GM19238 (cell line): ENCODE data around the gene MTMR12.
A peak's percentile ranks its signal among the peaks of the same experiment; 100 is the strongest.
"Not testable (repeated sequence)": the region's sequence is repeated elsewhere in the genome, so short reads cannot be mapped to it uniquely, and the experiment has no call there.

Experiments used
- DNase-seq: peaks from one replicate; pipeline ENCODE4 v3.0.0; 2011; ENCODE audit warnings: low spot score; ENCODE audit not compliant: insufficient read length

Gene MTMR12

DNA sequence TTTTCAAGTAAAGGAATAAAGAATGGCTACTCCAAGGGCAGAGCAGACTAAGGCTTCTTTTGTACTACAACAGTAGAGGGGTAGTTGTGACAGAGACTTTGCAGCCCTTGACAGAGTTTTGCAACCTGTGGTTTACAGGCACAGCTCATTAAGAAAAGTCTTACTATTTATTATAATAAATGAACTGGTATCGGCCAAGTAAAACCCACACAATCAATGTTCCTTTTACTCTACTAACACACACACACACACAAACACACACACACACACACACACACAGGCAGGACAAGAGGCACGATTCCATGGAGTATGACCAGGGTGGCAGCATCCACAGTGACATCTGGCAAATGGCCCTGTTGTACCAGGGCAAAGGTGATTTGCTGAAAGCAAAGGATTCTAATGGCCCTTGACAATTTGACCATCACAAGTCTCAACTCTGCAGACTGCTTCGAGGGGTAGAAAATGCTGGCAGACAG, 79.5 kb downstream of the MTMR12 start:
- no peak for DNase-seq

DNA sequence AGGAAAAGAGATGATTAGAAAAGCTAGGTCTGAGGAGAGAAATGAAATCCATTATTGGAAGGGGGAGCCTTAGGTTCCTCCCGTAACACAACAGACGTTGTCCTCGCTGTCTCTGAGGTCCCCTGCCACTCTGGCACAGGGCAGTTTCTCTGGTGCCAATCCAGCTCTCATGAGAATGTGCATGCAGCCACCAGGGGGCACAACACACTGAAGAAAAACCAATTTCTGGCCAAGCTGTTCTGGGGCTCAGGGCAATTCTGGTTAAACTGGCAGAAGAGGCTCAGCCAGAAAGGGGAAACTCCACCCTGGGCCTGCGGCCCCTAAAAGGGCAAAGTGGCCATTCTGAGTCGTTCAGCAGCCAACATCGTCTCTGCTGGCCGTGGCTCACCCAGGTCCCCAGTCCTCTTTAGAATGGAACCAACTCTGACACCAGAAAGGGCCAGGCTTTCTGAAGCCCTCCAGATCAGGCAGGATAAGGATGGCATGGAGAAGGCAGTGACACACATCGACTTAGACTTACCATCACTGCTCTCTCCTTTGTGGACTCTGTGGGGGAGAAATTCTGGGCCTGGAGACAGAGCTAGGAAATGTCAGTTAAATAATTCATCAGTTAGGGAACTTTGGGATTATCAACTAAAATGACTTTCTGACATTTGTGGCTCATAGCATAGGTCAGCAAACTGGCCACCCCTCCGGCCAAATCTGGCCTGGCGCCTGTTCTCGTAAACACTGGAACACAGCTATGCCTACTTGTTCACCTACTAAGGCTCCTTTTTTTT, 80.1 kb downstream of the MTMR12 start:
- DNase-seq: peak; percentile 65

DNA sequence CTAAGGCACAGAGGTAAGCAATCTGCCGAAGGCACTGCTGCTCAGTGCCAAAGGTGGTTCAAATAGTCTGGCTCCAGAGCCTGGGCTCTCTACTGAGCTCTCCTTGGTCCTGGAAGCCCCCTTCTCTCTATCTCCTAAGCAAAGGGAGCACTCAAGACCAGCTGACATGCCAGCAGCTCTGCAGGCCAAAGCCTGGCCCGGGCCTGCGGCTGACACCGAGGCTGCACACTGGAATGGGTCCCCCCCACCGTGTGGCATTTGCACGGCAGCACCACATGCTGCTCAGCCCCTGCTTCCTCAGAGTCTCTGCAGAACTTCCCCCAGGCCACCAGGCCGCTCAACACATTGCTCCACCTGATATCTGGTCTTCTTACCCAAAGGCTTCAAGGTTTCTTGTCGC, 80.8 kb downstream of the MTMR12 start:
- DNase-seq: no peak

DNA sequence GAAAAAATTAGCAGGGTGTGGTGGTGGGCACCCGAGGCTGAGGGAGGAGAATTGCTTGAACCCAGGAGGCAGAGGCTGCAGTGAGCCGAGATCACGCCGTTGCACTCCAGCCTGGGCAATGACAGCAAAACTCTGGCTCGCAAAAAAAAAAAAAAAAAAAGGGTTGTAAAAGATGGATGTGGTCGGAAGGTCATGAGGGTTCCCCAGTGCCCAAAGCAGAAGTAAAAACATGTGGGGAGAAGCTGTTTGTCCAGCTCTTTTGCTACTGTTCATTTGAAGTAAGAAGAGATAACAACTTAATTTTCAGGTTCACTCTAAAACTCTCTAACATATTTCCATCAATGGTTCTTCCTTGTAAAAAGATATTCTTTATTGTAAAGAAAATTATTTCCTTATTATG, 81.5 kb downstream of the MTMR12 start:
- DNase-seq: no peak

DNA sequence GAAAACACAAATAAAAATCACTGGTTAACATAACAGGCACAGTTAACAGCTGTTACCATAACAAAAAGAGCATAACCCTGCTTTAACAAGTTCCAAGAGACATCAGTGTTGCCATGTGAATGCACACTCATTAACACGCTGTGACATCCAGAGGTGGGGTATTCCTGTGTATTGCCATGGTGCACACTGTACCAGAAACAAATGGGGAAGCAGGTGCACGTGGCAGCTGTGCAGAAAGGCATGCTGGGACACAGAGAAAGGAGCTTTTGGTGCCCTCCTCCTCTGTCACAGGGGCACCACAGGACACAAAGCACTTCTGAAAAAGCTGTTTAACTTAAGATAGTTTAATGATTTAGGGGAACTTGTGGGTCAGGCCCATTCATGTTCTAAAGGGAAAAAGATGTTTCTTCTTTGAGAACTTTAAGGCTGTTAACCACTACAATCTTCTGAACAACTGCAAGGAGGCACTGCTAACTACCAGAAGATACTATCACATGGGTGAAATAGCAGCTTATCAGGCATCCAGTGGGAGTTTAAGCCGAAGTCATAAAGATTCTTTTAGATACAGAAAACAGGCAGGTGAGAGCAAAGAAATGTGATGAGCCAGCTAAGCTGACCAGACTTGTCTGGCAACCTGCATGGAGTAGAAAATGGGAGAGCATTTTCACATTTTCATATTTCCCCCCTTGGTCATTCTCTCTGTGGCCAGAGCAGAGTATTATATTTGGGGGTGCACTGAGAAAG, 82.2 kb downstream of the MTMR12 start:
- DNase-seq: no peak

DNA sequence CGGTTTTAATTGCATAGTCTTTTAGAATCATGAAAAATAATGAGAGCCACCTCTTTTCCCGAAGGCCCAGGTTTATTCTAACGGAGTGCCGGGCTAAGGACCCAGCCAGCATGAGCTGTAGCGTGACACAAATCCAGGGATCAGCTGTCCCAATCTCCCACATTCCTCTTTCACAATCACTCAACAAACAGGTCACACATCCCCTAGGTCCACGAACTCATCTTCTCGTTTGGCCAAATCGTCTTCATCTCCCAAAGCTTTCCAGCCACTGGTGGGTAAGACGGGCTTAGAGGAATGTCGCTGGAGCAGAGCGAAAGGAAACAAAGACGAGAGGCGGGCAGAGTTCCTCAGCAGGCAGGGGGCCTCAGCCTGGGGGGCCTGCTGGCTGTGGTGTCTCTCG, 83.2 kb downstream of the MTMR12 start:
- no peak for DNase-seq

DNA sequence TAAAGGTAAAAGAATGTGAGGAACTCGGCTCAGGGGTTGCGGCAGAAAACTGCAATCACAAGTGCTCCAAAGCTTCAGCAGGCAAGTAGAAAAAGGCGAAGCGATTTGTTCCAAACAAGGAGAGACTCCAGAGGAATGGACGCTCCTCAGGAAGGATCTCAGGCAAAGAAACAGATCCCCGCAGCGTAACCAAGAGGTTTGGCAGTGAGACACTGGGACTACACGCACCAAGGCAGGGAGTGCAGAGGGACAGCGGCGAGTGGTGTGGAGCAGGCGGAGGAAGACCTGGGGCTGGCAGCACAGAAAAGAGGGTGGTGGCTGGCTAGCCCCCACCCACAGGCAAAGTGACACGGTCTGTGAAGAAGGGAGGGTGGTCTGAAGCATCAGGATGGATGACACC, 83.9 kb downstream of the MTMR12 start:
- no peak for DNase-seq

DNA sequence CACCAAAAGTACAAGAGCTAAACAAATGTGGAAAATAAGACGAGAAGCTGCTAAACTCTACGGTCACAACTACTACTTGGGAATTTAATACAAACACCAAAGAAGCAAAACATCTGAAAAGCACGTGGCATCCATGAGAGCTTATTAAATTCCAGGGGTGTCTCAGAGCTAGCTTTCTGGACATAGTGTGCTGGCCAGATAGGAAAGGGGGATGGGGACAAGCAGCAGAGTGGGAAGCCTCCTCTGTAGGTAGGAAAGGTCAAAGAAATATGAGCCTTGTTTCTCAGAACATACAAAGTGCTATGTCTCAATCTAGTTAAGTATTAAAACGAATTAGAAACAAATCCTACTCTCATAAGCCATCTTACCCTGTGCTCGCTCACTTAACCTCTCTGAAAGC, 87.3 kb downstream of the MTMR12 start:
- DNase-seq: no peak

DNA sequence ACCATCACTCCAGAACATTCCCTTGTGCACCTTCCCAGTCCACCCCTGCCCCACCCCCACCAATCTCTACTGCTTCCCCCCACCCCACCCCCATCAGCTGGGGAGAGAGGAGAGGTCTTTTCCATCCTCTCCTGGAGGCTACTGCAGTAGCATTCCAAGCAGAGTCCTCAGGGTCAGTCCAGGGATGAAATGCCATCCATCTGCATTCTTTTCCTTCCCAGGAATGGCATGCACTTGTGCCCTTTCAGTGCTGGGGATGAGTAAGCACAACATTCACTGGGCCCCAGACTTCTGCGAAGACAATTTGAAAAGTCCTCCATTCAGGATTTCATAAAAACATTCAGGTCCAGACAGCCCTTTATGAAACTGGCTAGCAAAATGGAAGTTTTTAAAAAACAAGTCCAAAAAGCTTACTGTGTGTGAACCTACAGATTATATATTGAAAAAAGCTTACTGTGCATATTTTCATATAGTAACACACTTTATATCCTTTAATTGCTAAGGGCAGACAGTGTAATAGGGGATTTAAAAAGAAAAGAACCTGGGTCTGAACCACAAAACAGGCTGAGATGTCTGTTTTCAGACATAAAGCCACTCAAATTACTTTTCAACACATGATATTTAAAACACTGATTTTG, 88.6 kb downstream of the MTMR12 start:
- DNase-seq: no peak

DNA sequence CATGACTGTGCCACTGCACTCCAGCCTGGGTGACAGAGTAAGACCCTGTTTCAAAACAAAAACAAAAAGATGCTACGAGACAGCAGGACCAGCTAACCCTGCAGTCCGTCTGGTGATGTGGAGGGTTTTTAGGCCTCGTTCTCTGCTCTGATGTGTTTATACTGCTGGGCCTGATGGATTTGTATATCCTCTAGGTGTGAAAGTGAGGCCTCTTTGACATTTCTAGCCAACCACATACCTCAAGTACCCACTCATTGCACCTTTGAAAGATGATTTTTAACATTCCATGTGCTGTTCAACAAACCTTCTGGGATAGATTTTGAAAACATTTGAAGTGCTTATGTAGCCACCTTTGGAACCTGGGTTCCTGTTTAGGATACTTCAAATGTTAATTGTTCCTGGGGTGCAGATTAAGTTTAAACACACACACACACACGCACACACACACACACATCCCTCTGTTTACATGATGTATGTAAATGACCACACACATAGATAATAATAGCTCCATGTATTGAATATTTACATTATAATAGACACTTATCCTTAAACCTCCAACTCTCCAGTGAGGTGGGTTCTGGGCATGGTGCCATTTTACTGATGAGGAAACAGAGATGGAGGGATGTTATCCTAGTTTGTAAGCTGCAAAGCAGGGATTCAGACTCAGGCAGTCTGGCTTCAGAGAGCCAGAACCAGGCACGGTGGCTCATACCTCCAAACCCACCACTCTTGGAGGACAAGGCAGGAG, 89.8 kb downstream of the MTMR12 start:
- DNase-seq: no peak

DNA sequence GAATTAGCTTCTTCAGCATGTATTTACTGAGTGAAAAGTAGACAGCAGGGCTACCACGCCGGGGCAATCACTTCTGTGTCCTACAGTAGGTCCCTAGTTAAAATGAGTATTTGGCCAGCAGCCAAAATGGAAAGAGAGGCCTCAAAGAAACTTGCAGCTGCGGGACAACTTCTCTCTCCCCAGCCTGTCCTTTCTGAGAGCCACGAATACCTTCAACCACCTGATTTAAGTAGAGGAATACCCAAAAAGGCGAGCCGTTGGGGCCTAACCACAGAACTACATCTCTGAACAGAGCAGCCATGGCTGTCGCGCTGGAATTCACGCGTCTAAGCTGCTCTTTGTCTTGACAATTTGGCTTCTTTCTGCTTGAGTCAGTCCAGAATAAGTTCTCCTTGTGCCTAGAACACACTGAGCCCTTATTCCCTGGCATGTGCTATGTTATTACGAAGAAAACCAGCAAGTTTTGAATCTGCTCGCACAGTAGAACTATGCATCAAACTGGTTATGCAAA, 94.8 kb downstream of the MTMR12 start:
- DNase-seq: no peak

DNA sequence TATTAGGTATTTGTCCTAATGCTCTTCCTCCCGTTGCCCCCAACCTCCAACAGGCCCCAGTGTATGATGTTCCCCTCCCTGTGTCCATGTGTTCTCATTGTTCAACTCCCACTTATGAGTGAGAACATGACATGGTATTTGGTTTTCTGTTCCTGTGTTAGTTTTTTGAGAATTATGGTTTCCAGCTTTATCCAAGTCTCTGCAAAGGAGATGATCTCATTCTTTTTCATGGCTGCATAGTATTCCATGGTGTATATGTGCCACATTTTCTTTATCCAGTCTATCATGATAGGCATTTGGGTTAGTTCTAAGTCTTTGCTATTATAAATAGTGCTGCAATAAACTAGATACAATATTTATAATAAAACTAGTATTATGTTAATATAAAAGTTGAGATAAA, 98.4 kb downstream of the MTMR12 start:
- not testable (repeated sequence) for DNase-seq

DNA sequence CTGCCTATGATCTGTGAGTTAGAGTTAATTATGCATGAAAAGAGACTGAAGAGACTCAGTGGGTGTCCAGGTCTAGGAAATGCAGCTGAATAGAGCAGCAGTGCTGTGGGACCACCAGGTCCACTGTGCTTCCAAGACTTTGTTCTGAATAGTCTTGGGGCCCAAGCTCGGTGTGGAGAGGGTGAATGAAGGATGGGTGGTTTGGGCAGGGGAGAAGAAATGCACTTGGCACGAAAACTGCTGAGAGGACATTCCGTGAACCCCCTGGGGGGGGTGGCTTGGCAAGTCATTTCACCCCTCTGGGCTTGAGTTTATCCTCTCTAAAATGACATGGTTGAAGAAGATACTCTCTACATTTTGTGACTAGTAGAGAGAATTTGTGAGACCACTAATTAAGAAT, 102.6 kb downstream of the MTMR12 start:
- no peak for DNase-seq

DNA sequence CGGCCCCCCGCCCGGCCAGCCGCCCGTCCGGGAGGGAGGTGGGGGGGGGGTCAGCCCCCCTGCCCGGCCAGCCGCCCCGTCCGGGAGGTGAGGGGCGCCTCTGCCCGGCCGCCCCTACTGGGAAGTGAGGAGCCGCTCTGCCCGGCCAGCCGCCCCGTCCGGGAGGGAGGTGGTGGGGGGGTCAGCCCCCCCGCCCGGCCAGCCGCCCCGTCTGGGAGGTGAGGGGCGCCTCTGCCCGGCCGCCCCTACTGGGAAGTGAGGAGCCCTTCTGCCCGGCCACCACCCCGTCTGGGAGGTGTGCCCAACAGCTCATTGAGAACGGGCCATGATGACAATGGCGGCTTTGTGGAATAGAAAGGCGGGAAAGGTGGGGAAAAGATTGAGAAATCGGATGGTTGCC, 103.9 kb downstream of the MTMR12 start:
- not testable (repeated sequence) for DNase-seq

DNA sequence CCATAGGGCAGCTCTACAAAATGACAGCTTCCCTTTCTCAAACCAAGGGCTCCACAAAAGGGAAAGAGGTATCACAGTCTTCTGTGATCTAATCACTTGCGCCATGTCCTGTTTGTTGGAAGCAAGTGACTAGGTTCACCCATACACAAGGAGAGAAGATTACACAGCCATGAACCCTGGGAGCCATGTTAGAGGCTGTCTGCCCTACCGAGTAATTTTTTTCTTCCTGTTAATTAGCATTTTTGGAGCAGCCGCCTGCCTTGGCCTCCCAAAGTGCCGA, 105.4 kb downstream of the MTMR12 start:
- DNase-seq: no peak

DNA sequence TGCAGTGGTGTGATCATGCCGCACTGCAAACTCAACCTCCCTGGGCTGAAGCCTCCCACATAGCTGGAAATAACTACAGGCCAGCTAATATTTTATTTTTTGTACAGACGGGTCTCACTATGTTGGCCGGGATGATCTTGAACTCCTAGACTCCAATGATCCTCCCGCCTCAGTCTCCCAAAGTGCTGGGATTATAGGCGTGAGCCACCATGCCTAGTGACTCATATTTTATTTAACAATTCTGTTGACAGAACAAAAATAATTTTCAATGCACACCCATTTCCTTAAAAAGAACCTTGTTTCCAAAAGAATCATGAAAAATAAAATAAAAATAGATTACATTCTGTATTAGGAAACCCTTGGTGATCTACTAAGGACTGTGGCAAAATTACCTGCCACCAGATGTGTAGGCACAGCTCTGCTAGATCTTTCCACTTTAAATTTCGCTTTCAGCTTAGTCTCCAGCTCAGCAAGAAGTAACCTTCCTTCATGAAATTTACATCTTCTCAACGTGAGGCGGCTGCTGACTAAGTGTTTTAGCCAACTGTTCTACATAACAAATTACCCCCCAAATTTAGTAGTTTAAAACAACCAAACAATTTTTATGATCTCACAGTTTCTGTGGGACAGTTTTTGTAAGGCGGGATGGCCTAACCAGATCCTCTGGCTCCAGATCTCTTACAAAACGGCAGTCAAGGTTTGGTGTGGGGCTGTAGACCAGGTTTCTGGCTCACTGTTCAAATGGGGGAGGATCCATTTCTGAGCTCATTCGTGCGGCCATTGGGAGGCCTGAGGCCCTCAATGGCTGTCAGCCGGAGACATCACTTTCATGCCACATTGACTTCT, 106.0 kb downstream of the MTMR12 start:
- no peak for DNase-seq

DNA sequence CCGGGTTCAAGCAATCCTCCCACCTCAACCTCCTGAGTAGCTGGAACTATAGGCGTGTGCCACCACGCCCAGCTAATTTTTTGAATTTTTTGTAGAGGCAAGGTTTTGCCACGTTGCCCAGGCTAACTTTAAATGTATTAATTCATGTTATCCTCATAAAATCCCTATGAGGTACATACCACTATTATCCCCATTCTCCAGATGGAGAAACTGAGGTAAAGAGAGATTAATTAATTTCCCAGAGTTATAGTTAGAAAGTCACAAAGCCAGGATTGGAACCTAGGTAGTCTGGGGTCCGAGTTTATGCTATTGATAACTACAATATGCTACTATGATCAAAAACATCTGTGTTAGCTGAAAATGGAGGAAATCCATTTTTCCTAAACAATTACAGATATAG, 106.7 kb downstream of the MTMR12 start:
- DNase-seq: no peak

DNA sequence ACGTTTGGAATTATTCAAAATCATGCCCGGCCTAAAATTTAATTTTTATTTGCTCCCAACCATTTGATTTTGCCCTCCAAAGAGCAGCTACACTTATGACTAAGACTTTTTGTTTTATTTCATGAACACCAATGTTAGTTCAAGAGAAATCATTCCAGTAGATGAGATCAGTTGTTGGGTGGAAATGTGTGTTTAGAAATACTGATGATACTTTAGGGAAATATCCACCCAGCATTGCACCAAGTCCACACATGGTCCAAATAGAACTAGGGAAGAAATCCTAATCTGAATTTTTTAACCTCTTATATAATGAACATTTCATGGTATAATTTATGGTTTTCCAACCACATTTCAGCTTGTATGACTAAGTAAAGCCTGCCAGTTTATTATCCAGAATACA, 110.3 kb downstream of the MTMR12 start:
- no peak for DNase-seq

DNA sequence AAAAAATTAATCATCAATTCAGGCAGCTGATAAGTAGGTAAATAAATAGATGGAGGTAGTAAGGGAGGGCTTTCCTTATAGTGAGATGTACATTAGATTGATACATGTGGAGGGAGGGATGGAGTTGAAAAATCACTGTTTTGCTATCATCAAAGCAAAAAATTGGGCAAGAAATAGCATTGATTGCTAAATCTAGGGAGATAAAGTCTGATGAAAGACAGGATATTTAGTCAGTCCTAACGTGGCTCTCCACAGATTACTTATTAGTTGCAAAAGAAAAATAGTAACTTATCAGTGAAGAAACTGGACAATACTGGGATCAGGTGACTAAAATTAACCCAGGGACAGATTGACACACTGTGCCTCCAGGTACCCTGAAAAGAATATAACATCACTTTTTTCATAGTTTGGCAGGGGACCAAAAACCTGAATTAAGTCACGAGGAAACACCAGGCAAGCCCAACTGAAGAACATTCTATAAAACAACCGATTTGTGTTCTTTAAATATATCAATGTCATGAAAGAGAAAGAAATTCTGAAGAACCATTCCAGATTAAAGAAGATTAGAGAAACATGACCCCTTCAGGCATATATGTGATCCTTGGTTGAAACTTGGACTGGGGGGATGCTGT, 111.5 kb downstream of the MTMR12 start:
- DNase-seq: no peak

DNA sequence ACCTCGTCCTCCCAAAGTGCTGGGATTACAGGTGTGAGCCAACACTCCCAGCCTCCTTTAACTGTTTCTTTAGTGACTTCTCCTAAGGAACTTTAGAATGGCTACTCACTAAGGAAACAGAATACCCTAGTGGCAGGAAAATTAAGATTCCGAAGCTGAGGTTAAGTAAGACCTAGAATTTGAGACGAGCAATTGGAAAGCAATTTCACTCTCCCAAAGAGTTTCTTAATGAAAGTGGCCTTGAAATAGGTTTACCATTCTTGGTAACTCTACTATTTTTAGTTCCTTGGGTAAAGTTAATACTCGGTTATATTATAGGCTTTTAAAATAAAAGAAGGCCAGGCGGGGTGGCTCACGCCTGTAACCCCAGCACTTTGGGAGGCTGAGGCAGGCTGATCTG, 115.7 kb downstream of the MTMR12 start:
- DNase-seq: no peak
